Smooth muscle cell of the umbilical artery (primary cell): ENCODE measurements around the gene PI4K2B. TPM values are rescaled to one million over a fixed set of nuclear protein-coding genes. Genes with fewer than 3 reads are reported as not detected.

Experiments used
- total RNA-seq: library from RNA; depleted of rRNA; stranded (reverse); fragments of >200 nt; gene quantifications from 2 replicates; pipeline ENCODE4 v1.2.3, GENCODE V29; 2014

PI4K2B gene
- total RNA-seq, result 18.7 and 32.7 TPM in 2 replicates

DNA sequence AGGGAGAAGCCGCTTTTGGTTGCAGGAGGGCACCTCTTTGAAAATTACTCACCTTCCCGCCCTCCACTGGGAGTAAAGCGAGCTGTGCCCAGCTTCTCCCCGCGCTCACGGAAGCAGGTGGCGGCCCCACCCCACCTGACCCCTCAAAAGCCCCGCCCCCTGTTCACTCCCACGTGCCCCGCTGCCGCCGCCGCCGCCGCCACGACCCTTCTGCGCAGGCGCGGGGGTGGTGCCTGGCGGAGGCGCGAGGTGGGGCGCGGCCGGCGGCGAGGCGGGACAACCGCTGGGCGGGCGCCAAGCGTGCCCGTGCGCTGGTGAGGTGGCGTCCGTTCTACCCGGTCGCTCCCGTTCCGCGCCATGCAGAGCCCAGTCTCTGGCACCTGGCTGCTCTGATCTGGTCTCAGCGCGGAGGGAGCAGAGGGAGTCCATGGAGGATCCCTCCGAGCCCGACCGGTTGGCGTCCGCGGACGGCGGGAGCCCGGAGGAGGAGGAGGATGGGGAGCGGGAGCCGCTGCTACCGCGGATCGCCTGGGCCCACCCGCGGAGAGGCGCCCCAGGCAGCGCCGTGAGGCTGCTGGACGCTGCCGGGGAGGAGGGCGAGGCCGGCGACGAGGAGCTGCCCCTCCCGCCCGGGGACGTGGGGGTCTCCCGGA lies at the start of gene PI4K2B:
PI4K2B (plus strand) TSS at position 297 of the 653 bp plus-strand sequence; CDS start at position 428, 131 bp downstream.

GRCh38 chr4:25312496-25313200 lies 78.8 kb downstream of the PI4K2B start, which contains the start of gene ZCCHC4:
Gene ZCCHC4, plus strand, starts transcription at chr4:25312774. Its CDS starts 36 bp downstream, at chr4:25312810.

Other genes starting within 250 kb of the PI4K2B start
- under 0.01 TPM in 1 of 2 replicates, not detected in the other for gene LGI2, start 203.1 kb upstream of the PI4K2B start, total RNA-seq
- 5.3 and 7.4 TPM in 2 replicates for gene SEPSECS, start 73.6 kb upstream of the PI4K2B start, total RNA-seq
- gene ZCCHC4, start 78.7 kb downstream of the PI4K2B start, total RNA-seq, result 14.3 and 16.7 TPM in 2 replicates
- gene ANAPC4, start 143.2 kb downstream of the PI4K2B start, total RNA-seq, result 22.9 and 27.5 TPM in 2 replicates